Vagina (tissue), 2 donors: ENCODE results near the gene DPYSL4.

Experiments
- CTCF ChIP-seq, 3 experiments: fragments of 450-650 bp in 2 of 3; fragments of 200-600 bp in 1 of 3; sonication (generic) in 1 of 3; IDR thresholded peaks; one replicate each; pipeline ENCODE4 v1.5.1; 2017 to 2019; ENCODE audit warnings: antibody characterized with exemption in 3 of 3, mild to moderate bottlenecking in 2 of 3, moderate library complexity in 2 of 3
- POLR2AphosphoS5 ChIP-seq, 2 donors: sonication (generic); formaldehyde crosslinking; IDR thresholded peaks; one replicate each; pipeline ENCODE4 v1.9.0; 2017; ENCODE audit warnings: antibody characterized with exemption in 2 of 2, mild to moderate bottlenecking in 2 of 2, low read depth in 1 of 2; ENCODE audit not compliant: insufficient read depth in 1 of 2

GRCh38 chr10:132194726-132195125 is 8.0 kb downstream of the DPYSL4 start:
- no peak for TF ChIP-seq POLR2AphosphoS5 (IDR thresholded peaks at IDR 0.05; ENCODE audit: insufficient read depth in 1 of 2, low read depth in 1 of 2)
- no peak for TF ChIP-seq CTCF (IDR thresholded peaks at IDR 0.05)
